ENCODE data around the gene YDJC.
A peak's percentile ranks its signal among the peaks of the same experiment; 100 is the strongest.
"Not testable (repeated sequence)": the region's sequence is repeated elsewhere in the genome, so short reads cannot be mapped to it uniquely, and the experiment has no call there.

YDJC gene

DNA sequence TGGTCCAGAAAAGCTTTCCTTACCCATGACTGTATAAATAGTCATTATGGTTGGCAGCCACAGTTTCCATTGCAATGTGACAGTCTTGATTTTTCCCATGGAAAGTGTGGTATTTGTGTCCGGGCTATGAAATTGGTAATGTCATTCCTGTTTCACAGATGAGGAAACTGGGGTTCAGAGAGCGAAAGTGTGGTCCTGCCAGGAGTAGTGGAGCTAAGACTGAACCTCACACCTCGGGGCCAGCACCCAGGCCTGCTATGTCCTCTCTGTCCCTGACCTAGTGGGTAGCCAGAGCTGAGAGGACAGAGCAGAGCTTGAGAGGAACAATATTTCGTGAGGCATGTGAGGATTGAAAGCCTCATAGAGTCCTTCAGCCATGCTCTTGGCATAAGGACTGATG lies 1.2 kb upstream of the YDJC start:
- no peak for DNase-seq

- DNase-seq = no peak
Observed at GRCh38 chr22:21628386-21629254, 1.2 kb downstream of the YDJC start.

GRCh38 chr22:21626735-21627469 lies 2.9 kb downstream of the YDJC start:
- no peak for DNase-seq

GRCh38 chr22:21626073-21626734 lies 3.6 kb downstream of the YDJC start:
- no peak for DNase-seq

DNA sequence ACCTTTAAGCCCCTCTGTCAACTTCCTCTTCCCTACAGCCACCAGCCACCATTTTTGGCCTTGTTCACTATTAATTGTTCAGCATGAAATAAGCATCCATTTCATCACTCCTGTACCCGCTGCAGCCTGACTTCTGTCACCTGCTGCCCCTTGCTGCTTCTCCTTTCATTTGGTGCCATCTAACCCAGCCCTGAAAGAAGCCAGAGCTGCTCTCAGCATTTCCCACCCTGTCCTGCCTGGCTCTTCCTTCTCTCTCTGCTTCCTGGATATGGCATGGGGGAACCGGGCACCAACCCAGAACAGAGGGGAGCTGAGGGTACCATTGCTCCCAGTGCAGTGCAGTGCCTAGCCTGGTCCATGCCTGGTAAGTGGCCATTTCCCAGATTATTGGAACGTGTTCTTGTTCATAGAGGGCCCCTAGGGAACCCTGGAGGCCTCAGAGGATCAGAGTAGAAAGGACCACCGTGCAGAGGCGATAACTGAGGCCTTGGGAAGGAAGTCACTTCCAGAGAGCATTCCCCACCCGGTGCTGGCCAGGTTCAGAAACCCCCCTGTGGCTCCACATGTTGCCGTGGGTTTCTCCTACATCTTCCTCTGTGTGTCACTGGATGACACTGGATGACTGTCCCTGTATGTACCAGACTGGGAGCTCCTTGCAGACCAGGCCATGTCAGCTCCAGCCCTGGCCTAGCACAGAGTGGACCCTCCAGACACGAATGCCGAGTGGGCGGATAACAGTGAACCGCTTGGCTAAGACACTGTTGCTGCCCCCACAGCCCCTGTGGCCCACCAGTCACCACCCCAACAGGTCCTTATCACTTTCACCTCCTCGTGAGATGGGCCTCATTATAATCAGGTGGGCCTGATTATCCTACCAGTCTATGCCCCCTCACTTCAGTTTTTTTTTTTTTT lies 4.7 kb downstream of the YDJC start:
- DNase-seq = no peak

GRCh38 chr22:21624120-21624879 lies 5.5 kb downstream of the YDJC start:
- peak; percentile 25 to 43 for DNase-seq

- no peak for DNase-seq
Observed at GRCh38 chr22:21623648-21623970, 6.2 kb downstream of the YDJC start.

DNA sequence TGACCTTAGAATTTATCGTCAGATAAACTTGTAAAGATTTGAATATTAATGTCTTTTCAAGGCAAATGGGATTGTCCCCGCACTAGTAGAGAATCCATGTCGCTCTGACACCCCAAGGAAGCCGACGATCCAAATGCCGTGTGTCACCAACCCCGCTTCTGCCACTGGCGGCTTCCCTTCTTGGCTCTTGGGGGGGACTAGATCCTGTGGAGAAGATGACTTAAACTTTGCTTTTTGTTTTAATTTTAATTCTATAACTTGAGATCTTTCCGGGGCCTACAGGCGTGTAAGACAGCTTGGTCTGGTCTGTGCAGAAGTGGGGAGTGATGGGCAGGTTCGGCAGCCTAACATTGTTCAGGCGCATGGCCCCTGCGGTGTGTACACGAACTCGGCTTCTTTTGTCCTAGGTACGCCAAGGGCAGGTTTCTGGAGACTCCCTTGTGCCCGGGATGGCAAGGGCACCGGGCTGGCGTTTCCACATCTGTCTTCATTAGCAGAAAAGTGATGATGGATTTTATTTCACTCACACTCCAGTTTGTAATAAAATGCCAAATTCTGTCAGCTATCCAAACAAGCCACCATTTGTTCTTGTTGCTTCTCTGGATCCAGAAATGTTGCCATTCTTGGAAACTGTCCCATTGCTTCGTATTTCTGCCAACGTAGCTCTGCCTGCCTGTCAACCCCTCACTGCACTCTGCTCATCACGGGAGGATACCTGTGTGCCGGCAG lies 6.7 kb downstream of the YDJC start:
- DNase-seq = no peak

GRCh38 chr22:21622011-21622918 lies 7.6 kb downstream of the YDJC start:
- no peak for DNase-seq

DNA sequence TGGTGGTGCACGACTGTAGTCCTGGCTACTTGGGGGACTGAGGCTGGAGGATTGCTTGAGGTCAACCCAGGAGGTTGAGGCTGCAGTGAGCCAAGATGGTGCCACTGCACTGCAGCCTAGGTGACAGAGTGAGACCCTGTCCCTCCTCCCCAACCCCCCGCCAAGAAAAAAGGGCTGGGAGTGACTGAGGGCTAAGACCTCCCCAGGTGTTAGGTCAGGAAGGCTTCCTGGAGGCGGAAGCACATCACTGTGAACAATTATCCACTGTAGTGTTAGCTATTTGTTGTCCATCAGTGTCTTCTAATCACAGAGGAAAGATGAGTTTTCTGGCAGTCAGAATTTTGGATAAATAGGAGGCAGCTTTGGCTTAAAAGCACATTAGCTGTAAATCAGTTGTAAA lies 8.8 kb downstream of the YDJC start:
- DNase-seq = no peak

GRCh38 chr22:21617337-21617736 lies 12.5 kb downstream of the YDJC start:
- not testable (repeated sequence) for DNase-seq

GRCh38 chr22:21615731-21616130 lies 14.1 kb downstream of the YDJC start:
- DNase-seq = no peak

- no peak for DNase-seq
Observed at GRCh38 chr22:21613553-21614233, 16.1 kb downstream of the YDJC start.

DNA sequence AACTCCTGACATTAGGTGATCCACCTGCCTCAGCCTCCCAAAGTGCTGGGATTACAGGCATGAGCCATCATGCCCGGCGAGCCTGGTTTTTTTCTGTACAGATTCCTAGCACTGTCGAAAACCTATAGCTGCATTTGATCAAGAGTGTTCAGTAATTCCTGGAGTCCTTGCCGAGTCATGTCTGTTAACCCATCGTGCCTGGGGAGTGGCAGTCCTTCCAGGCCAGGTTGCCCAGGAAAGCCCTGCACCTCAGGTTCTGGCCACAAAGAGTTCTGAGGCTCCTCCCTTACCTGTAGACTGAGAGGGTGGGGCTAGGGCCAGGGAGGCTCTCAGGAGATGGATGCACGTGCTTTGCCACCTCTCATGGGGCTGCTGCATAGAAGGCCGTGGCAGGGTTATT lies 17.0 kb downstream of the YDJC start:
- DNase-seq = no peak

GRCh38 chr22:21611210-21611977 lies 18.4 kb downstream of the YDJC start:
- DNase-seq = no peak

DNA sequence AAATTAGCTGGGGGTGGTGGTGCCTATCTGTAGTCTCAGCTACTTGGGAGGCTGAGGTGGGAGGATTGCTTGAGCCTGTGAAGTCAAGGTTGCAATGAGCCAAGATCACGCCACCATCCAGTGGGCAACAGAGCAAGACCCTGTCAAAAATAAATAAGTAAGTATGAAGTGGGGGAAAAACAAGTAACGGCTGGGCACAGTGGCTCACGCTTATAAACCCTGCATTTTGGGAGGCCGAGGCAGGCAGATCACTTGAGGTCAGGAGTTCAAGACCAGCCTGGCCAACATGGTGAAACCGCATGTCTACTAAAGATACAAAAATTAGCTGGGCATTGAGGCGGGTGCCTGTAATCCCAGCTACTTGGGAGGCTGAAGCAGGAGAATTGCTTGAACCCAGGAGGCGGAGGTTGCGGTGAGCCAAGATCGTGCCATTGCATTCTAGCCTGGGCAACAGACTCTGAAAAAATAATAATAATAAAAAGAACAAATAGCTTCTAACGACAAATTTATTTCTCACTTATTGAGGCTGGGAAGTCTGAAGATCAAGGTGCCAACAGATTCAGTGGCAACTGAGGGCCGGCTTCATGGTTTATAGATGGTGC lies 20.2 kb downstream of the YDJC start:
- DNase-seq = not testable (repeated sequence)

- DNase-seq = no peak
Observed at GRCh38 chr22:21606775-21607174, 23.0 kb downstream of the YDJC start.

DNA sequence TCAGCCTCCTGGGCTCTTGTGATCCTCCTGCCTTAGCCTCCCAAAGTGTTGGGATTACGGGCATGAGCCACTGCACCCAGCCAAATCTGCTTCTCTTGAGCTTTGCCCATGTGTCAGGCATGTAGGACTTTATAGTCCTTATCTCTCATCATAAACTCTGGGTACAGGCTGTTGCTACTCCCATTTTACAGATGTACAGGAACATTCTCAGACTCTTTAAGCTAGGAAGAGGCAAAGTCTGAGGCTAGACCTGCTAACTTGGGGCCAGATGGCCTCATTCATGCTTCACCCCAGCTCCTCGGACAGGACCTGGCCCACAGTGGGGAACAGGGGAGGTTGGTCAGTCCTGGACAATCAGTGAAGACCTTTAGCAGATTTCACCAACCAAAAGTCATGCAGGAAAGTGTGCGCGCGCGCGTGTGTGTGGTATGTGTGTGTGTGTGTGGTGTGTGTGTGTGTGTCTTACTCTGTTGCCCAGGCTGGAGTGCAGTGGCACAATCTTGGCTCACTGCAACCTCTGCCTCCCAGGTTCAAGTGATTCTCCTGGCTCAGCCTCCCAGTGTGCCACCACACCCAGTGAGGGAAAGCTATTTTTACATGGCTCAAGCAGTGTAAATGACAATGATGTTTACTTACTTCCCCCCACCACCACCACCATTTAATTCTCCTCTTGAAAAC lies 23.8 kb downstream of the YDJC start:
- DNase-seq = no peak
